Activated CD4-positive, alpha-beta T cell treated with anti-CD3 and anti-CD28 coated beads, Interleukin-2, Interleukin-4, amounts not matched to agents 100 ng/mL and 50 ng/mL, durations not matched to agents 16 hours and 8 hours (primary cell): ENCODE measurements around the gene TMEM43.

Experiments used
- DNase-seq: peaks from one replicate; pipeline ENCODE4 v3.0.0-alpha.2; 2020; ENCODE audit warnings: low spot score

Gene TMEM43

GRCh38 chr3:14121859-14122258, 3.0 kb upstream of the TMEM43 start:
- no peak for DNase-seq

- no peak for DNase-seq
These were observed 2.6 kb upstream of the TMEM43 start for GRCh38 chr3:14122301-14122700.

- DNase-seq = no peak
These were observed 1.3 kb upstream of the TMEM43 start for GRCh38 chr3:14123308-14124222.

GRCh38 chr3:14124223-14124614, 633 bp upstream of the TMEM43 start:
- DNase-seq = peak; percentile 78

- peak; percentile 75 for DNase-seq
These were observed 553 bp downstream of the TMEM43 start for GRCh38 chr3:14125193-14126016.

GRCh38 chr3:14126017-14126886, 1.4 kb downstream of the TMEM43 start:
- no peak for DNase-seq

GRCh38 chr3:14126887-14127505, 2.1 kb downstream of the TMEM43 start:
- no peak for DNase-seq

- DNase-seq = no peak
These were observed 2.8 kb downstream of the TMEM43 start for GRCh38 chr3:14127516-14128161.

GRCh38 chr3:14128724-14129123, 3.9 kb downstream of the TMEM43 start:
- no peak for DNase-seq

GRCh38 chr3:14129296-14129695, 4.4 kb downstream of the TMEM43 start:
- DNase-seq = no peak

GRCh38 chr3:14130230-14130629, 5.4 kb downstream of the TMEM43 start:
- DNase-seq = no peak

GRCh38 chr3:14130707-14131106, 5.9 kb downstream of the TMEM43 start:
- DNase-seq = no peak

- DNase-seq = no peak
These were observed 6.3 kb downstream of the TMEM43 start for GRCh38 chr3:14131134-14131533.

GRCh38 chr3:14132120-14132519, 7.3 kb downstream of the TMEM43 start:
- DNase-seq = no peak

- no peak for DNase-seq
These were observed 7.8 kb downstream of the TMEM43 start for GRCh38 chr3:14132689-14133088.

- DNase-seq = no peak
These were observed 8.4 kb downstream of the TMEM43 start for GRCh38 chr3:14133188-14133800.

- no peak for DNase-seq
These were observed 9.0 kb downstream of the TMEM43 start for GRCh38 chr3:14133876-14134275.

GRCh38 chr3:14134291-14134690, 9.4 kb downstream of the TMEM43 start:
- no peak for DNase-seq

GRCh38 chr3:14135581-14135980, 10.7 kb downstream of the TMEM43 start:
- no peak for DNase-seq

- DNase-seq = no peak
These were observed 12.2 kb downstream of the TMEM43 start for GRCh38 chr3:14137004-14137403.

GRCh38 chr3:14137445-14137844, 12.6 kb downstream of the TMEM43 start:
- no peak for DNase-seq
